Esophagus squamous epithelium (tissue), 5 donors: ENCODE data around the gene SERGEF. TPM values are rescaled to one million over a fixed set of nuclear protein-coding genes. Genes with fewer than 3 reads are reported as not detected.

ENCODE experiments used
- DNase-seq: peaks from one replicate; lab custom pipeline; 2025; lab: John Stamatoyannopoulos, UW
- H3K27ac ChIP-seq, 4 donors: fragments of 200-600 bp; sonication (generic); one replicate each; pipeline ENCODE4 v1.5.1; 2016 to 2019; ENCODE audit warnings: mild to moderate bottlenecking in 1 of 4
- H3K27me3 ChIP-seq, 4 donors: fragments of 200-600 bp; sonication (generic); 1 replicate in 3 of 4; 2 replicates in 1 of 4; pipeline versions ENCODE4 v1.5.1 to v1.6.0; 2017 to 2021; ENCODE audit warnings: antibody characterized with exemption in 1 of 4
- H3K36me3 ChIP-seq, 3 donors: fragments of 200-600 bp; sonication (generic); one replicate each; pipeline ENCODE4 v1.5.1; 2016 to 2019
- H3K4me1 ChIP-seq, 3 donors: fragments of 200-600 bp; sonication (generic); one replicate each; pipeline ENCODE4 v1.5.1; 2017 to 2019
- H3K4me3 ChIP-seq, 4 donors: fragments of 200-600 bp; sonication (generic); 1 replicate in 3 of 4; 2 replicates in 1 of 4; pipeline ENCODE4 v1.5.1; 2016 to 2019; ENCODE audit warnings: mild to moderate bottlenecking in 2 of 4, moderate library complexity in 1 of 4
- H3K9me3 ChIP-seq, 3 donors: fragments of 200-600 bp; sonication (generic); one replicate each; pipeline ENCODE4 v1.5.1; 2016 to 2019
- CTCF ChIP-seq, 6 experiments: fragments of 450-650 bp in 4 of 6; fragments of 200-600 bp in 2 of 6; sonication (generic) in 2 of 6; IDR thresholded peaks; one replicate each; pipeline ENCODE4 v1.5.1; 2016 to 2019; ENCODE audit warnings: antibody characterized with exemption in 6 of 6, mild to moderate bottlenecking in 4 of 6, moderate library complexity in 4 of 6
- POLR2A ChIP-seq, 4 donors: fragments of 450-650 bp; IDR thresholded peaks; one replicate each; pipeline ENCODE4 v1.6.1; 2017; ENCODE audit warnings: antibody characterized with exemption in 4 of 4, mild to moderate bottlenecking in 4 of 4, moderate library complexity in 3 of 4
- WGBS, 2 donors: methylation state at CpG; one replicate each; pipeline ENCODE4 v1.1.5; 2018; 5-methylcytosine and 5-hydroxymethylcytosine counted together
- intact Hi-C: fragments of 100-400 bp; cut with DNase I; formaldehyde crosslinking; loops from one replicate; pipeline ENCODE4 v1.15.0; 2022
- total RNA-seq, 4 donors: library from RNA; depleted of rRNA; stranded (reverse); fragments of >200 nt; gene quantifications; one replicate each; pipeline ENCODE4 v1.1.0, GENCODE V29; 2016
- donor health status: DM: yes; HTN: yes; CAD: no.

The SERGEF gene
- total RNA-seq, 4 donors from 2014 or later, result 4.2 to 35.7 (median 13.4) TPM

DNA sequence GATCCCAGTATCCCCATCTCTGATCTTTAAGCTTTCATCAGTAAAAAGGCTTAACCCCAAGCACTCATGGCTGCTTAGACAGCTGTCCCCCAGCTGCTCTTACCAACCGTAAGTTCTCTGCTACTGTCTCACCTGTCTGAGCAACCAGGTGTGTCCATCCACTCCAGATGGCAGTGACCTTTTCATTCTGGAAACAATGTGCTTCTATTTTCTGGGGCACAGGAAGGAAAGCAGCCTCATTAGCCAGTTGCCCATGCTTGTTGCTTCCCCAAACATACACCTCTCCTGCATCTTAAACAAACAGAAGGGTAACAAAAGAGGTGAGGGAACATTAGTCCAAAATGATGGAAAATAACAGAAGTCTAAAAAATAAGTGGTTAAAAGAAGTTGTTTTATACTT, 24.4 kb downstream of the SERGEF start:
- Histone ChIP-seq H3K27ac (no peak overlapping the region), H3K4me1 (peaks cover 6 to 38% (median 7%) of the 10 kb centered on the region in 3 donors), H3K27me3 (no peaks in the 10 kb centered on the region), H3K9me3 (no peaks in the 10 kb centered on the region), H3K36me3 (peaks cover 0 to 72% (median 3%) of the 10 kb centered on the region in 3 donors), H3K4me3 (no peak overlapping the region)
- intact Hi-C loops, result no loop called here
- no peak for DNase-seq
- TF ChIP-seq CTCF (IDR thresholded peaks at IDR 0.05) (no peak), POLR2A (IDR thresholded peaks at IDR 0.05) (no peak)
- WGBS, 2 donors, result 87 to 100% methylated on average over 1 of the region's 1 CpG

DNA sequence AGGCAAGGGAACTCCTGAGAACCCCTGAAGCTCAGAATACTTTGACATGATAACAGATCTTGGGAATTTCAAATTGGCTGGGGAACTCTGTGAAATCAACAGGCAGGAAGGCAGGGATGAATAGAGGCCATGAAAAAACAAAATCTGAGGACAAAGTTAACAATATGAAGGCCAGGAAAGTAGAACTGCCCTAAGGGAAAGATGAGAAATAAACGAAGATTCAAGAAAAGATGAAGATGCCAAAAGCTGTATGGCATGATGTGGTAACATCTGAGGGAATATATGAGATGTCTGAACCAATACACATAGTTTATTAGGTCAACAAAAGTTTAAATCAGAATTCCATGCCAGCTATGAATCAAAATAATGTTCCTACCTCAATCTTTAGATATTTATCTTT, 25.0 kb downstream of the SERGEF start:
- no peak overlapping the region for H3K4me3 ChIP-seq
- no peaks in the 10 kb centered on the region for H3K9me3 ChIP-seq
- intact Hi-C loops, result no loop called here
- no peak overlapping the region for H3K27ac ChIP-seq
- TF ChIP-seq POLR2A (IDR thresholded peaks at IDR 0.05) (no peak), CTCF (IDR thresholded peaks at IDR 0.05) (no peak)
- peaks cover 0 to 70% (median 3%) of the 10 kb centered on the region in 3 donors for H3K36me3 ChIP-seq
- H3K4me1 ChIP-seq, result peaks cover 6 to 32% (median 7%) of the 10 kb centered on the region in 3 donors
- WGBS, 2 donors, result 52 to 65% methylated on average over 1 of the region's 1 CpG
- DNase-seq, result no peak
- no peaks in the 10 kb centered on the region for H3K27me3 ChIP-seq

DNA sequence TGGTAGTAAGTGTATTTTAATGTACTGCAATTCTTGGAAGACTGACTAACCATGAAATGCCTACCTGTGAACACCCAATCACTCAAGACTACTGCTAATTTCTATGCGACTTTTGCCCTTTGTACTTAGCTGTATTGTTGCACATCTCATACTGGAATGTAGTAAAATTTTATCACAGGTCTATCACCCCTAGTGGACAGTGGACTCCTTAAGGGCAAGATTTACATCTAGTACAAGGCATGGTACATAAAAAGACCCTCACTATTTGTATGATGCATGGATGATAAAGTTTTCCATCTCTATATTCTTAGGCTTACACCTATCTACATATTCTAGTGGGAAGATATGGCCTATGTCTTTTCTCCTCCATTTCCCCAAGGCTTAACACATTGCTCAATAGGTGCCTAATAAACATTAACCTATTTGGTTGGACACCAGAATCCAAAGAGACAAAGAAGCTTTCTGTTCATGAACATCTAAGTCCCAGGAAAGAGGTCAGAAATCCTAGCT, 26.1 kb downstream of the SERGEF start:
- intact Hi-C loops, result no loop called here
- H3K4me1 ChIP-seq, result peaks cover 6 to 23% (median 7%) of the 10 kb centered on the region in 3 donors
- H3K27ac ChIP-seq, result peak overlapping the region in 2 of 4 donors; percentile 17 to 69
- no peaks in the 10 kb centered on the region for H3K27me3 ChIP-seq
- H3K9me3 ChIP-seq, result no peaks in the 10 kb centered on the region
- H3K36me3 ChIP-seq, result peaks cover 0 to 78% (median 3%) of the 10 kb centered on the region in 3 donors
- no peak overlapping the region for H3K4me3 ChIP-seq
- no peak for DNase-seq
- TF ChIP-seq CTCF (IDR thresholded peaks at IDR 0.05), result no peak
- TF ChIP-seq POLR2A (IDR thresholded peaks at IDR 0.05), result no peak
- WGBS, 2 donors, result 57 to 64% methylated on average over 1 of the region's 1 CpG

DNA sequence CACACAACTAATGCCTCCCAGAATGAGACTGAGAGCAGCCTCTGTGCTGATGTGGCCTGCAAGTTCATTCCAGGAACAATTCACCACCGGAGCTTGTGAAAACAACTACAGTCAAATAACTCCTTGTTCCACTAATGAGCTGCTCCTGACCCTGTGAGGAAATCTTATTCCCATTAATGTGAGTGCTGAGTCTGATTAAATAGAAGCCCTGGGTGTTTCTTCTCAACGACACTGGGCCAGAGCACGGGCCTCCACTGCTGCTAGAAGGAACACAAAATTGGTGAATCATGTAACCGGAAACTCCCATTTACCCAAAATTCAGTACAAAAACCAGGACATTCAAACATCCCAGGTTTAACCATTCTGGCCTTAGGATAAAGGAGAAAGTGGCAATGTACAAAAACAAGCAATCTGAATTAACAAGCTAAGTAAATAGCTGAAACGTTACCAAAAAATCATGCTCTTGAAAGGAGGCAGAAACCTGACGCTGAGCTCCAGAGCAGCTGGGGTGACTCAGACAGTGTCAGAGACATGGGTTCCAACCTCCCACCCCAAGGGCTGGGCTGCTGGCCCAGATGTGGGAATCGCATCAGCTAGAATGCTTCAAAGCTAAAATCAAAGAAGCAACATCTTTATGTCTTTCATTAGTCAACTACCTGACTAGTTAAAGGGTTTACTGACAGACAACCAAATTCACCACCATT, 26.7 kb downstream of the SERGEF start:
- WGBS, 2 donors, result 35 to 36% methylated on average over 6 of the region's 7 CpGs
- no peak for DNase-seq
- peaks cover 0 to 85% (median 3%) of the 10 kb centered on the region in 3 donors for H3K36me3 ChIP-seq
- H3K4me1 ChIP-seq, result peaks cover 6 to 23% (median 7%) of the 10 kb centered on the region in 3 donors
- peak overlapping the region; percentile 16 to 69 (median 40) for H3K27ac ChIP-seq
- no peaks in the 10 kb centered on the region for H3K27me3 ChIP-seq
- no peaks in the 10 kb centered on the region for H3K9me3 ChIP-seq
- TF ChIP-seq CTCF (IDR thresholded peaks at IDR 0.05) (no peak), POLR2A (IDR thresholded peaks at IDR 0.05) (no peak)
- H3K4me3 ChIP-seq, result no peak overlapping the region
- intact Hi-C loops, result no loop called here

GRCh38 chr11:17985517-17985916, 27.3 kb downstream of the SERGEF start:
- Histone ChIP-seq H3K36me3 (peaks cover 0 to 81% (median 3%) of the 10 kb centered on the region in 3 donors), H3K9me3 (no peaks in the 10 kb centered on the region), H3K4me3 (no peak overlapping the region), H3K27ac (peak overlapping the region in 3 of 4 donors; percentile 1 to 69 (median 62)), H3K27me3 (no peaks in the 10 kb centered on the region), H3K4me1 (peaks cover 6 to 23% (median 7%) of the 10 kb centered on the region in 3 donors)
- TF ChIP-seq CTCF (IDR thresholded peaks at IDR 0.05) (no peak), POLR2A (IDR thresholded peaks at IDR 0.05) (no peak)
- intact Hi-C loops, result no loop called here
- 33 to 38% methylated on average over 1 of the region's 1 CpG for WGBS, 2 donors
- no peak for DNase-seq
